ENCODE measurements around the gene EGLN1. TPM values are rescaled to one million over a fixed set of nuclear protein-coding genes. Genes with fewer than 3 reads are reported as not detected.

The EGLN1 gene
- polyA plus RNA-seq, 2 of the 4 experiments (the other 2 are of a cell fraction), result 57.7 to 156 TPM

GRCh38 chr1:231369282-231369681, 52.8 kb downstream of the EGLN1 start:
- TF ChIP-seq CEBPB (IDR thresholded peaks at IDR 0.05), result no peak
- TF ChIP-seq RARB (CRISPR knock-in tag; IDR thresholded peaks at IDR 0.05), result no peak
- TF ChIP-seq EHMT2 (IDR thresholded peaks at IDR 0.05; ENCODE audit: low read depth), result no peak
- TF ChIP-seq RAD21 (conservative IDR thresholded peaks at IDR 0.05 in 1 of 2, IDR thresholded peaks at IDR 0.05 in 1 of 2), result peak; percentile 48 to 50; a peak in 4 of 5 replicates
- TF ChIP-seq NFE2L2 (conservative IDR thresholded peaks at IDR 0.05; ENCODE audit: low read length), result no peak
- TF ChIP-seq JUNB (IDR thresholded peaks at IDR 0.05), result no peak
- TF ChIP-seq SMC3 (IDR thresholded peaks at IDR 0.05), result peak; percentile 16; the same call in 1 of the 3 replicates
- H3K4me3 ChIP-seq, result no peak overlapping the region
- ATAC-seq, result peak in 1 of 2 experiments; percentile 67; a peak in 3 of 6 replicates
- no peak for FAIRE-seq
- peaks cover 15% of the 10 kb centered on the region; the same call in 2 of the 3 replicates for H3K4me1 ChIP-seq
- no peak overlapping the region for H3K4me2 ChIP-seq
- no peak overlapping the region for H3K27ac ChIP-seq
- H3K9me3 ChIP-seq, result no peaks in the 10 kb centered on the region
- POLR2A ChIA-PET, result no interaction called here
- WGBS (ENCODE audit: missing lambda C conversion rate), result 92% methylated on average over 3 of the region's 3 CpGs
- CTCF ChIA-PET, result interaction anchor here (0.6 to 3.6 kb wide), 6 partner anchors 8 to 221 kb away, joined by 4 to 18 read pairs (median 6); no protein-coding TSS in a partner anchor
- DNase-seq (ENCODE audit: low read depth in 1 of 2, low spot score in 1 of 2), result no peak

GRCh38 chr1:231364192-231364591, 57.9 kb downstream of the EGLN1 start:
- no peak overlapping the region for H3K4me2 ChIP-seq
- no peak overlapping the region for H3K4me3 ChIP-seq
- 94% methylated on average over 5 of the region's 5 CpGs for WGBS (ENCODE audit: missing lambda C conversion rate)
- ATAC-seq (no peak), FAIRE-seq (no peak), DNase-seq (ENCODE audit: low read depth in 1 of 2, low spot score in 1 of 2) (no peak)
- TF ChIP-seq RAD21 (conservative IDR thresholded peaks at IDR 0.05 in 1 of 2, IDR thresholded peaks at IDR 0.05 in 1 of 2) (no peak), HOXB5 (CRISPR knock-in tag; IDR thresholded peaks at IDR 0.05) (no peak), CTCF (IDR thresholded peaks at IDR 0.05) (no peak), ZFP36 (IDR thresholded peaks at IDR 0.05; ENCODE audit: borderline replicate concordance, partially characterized antibody) (no peak), PBX3 (IDR thresholded peaks at IDR 0.05) (no peak), BCL3 (IDR thresholded peaks at IDR 0.05) (no peak), PHF8 (IDR thresholded peaks at IDR 0.05; ENCODE audit: borderline replicate concordance, low read depth) (no peak), GATA3 (IDR thresholded peaks at IDR 0.05; ENCODE audit: borderline replicate concordance) (no peak), CEBPB (IDR thresholded peaks at IDR 0.05) (no peak)
- H3K9me3 ChIP-seq, result no peaks in the 10 kb centered on the region
- H3K27ac ChIP-seq, result no peak overlapping the region
- H3K4me1 ChIP-seq, result peaks cover 11% of the 10 kb centered on the region
- CTCF ChIA-PET, result interaction anchor here (0.6 to 4.0 kb wide), 4 partner anchors 13 to 227 kb away, joined by 3 to 22 read pairs (median 4); no protein-coding TSS in a partner anchor
- POLR2A ChIA-PET, result no interaction called here

GRCh38 chr1:231363624-231364023, 58.5 kb downstream of the EGLN1 start:
- Histone ChIP-seq H3K4me3 (no peak overlapping the region), H3K9me3 (no peaks in the 10 kb centered on the region), H3K4me2 (no peak overlapping the region), H3K27ac (no peak overlapping the region), H3K4me1 (peaks cover 16% of the 10 kb centered on the region)
- 94% methylated on average over 1 of the region's 1 CpG for WGBS (ENCODE audit: missing lambda C conversion rate)
- ChIA-PET POLR2A (no interaction called here), CTCF (interaction anchor here (1.0 to 4.0 kb wide), 8 partner anchors 11 to 227 kb away, joined by 3 to 22 read pairs (median 5); partner anchors contain the start of gene EGLN1)
- no peak for FAIRE-seq
- DNase-seq (ENCODE audit: low read depth in 1 of 2, low spot score in 1 of 2), result no peak
- ATAC-seq, result no peak
- TF ChIP-seq ZC3H11A (IDR thresholded peaks at IDR 0.05) (no peak), EHF (CRISPR knock-in tag; IDR thresholded peaks at IDR 0.05) (no peak), NR3C1 (IDR thresholded peaks at IDR 0.05) (no peak), ZFP36 (IDR thresholded peaks at IDR 0.05; ENCODE audit: borderline replicate concordance, partially characterized antibody) (no peak), RFX5 (IDR thresholded peaks at IDR 0.05) (no peak), CBX2 (IDR thresholded peaks at IDR 0.05; ENCODE audit: borderline replicate concordance, low read depth) (no peak), KDM5A (IDR thresholded peaks at IDR 0.05) (no peak), HES2 (IDR thresholded peaks at IDR 0.05) (no peak), FOSB (CRISPR knock-in tag; IDR thresholded peaks at IDR 0.05) (no peak), ATOH8 (CRISPR knock-in tag; IDR thresholded peaks at IDR 0.05; ENCODE audit: low read depth) (no peak)

Data from A549 (cell line).